Chondrocyte (in vitro differentiated cells): Measurements from ENCODE around the gene OAT. TPM values are rescaled to one million over a fixed set of nuclear protein-coding genes. Genes with fewer than 3 reads are reported as not detected.

Experiments used
- DNase-seq: peaks from one replicate; pipeline ENCODE4 v3.0.0; 2021; ENCODE audit warnings: mixed read lengths, low spot score
- H3K27ac Mint-ChIP-seq: one replicate; pipeline ENCODE4 v1.8.0; 2021; ENCODE audit warnings: mild to moderate bottlenecking, moderate library complexity, mixed read lengths; ENCODE audit not compliant: unreplicated experiment
- H3K27me3 Mint-ChIP-seq: 2 replicates; pipeline ENCODE4 v1.8.0; 2021; ENCODE audit warnings: low read depth, mixed read lengths
- H3K36me3 Mint-ChIP-seq: 2 replicates; pipeline ENCODE4 v1.8.0; 2021; ENCODE audit warnings: low read depth, mixed read lengths
- H3K4me1 Mint-ChIP-seq: 2 replicates; pipeline ENCODE4 v1.8.0; 2021; ENCODE audit warnings: low read depth, mild to moderate bottlenecking, mixed read lengths
- H3K4me3 Mint-ChIP-seq: one replicate; pipeline ENCODE4 v1.8.0; 2021; ENCODE audit warnings: mild to moderate bottlenecking, moderate library complexity, mixed read lengths; ENCODE audit not compliant: unreplicated experiment
- H3K9me3 Mint-ChIP-seq: 2 replicates; pipeline ENCODE4 v1.8.0; 2021; ENCODE audit warnings: low read depth, mixed read lengths
- total RNA-seq: library from RNA; stranded (reverse); gene quantifications from 3 replicates; pipeline ENCODE4 v1.2.1, GENCODE V29; 2021
- TF ChIP-seq, protein P1 (sequence below): fragments of 200-600 bp; sonication (generic); IDR thresholded peaks from 2 replicates; pipeline ENCODE4 v1.5.0; 2021; ENCODE audit warnings: antibody characterized with exemption, mild to moderate bottlenecking, moderate library complexity

OAT gene
- total RNA-seq, 1 donor from 2014 or later: 152 TPM

- Mint-ChIP-seq H3K27me3 (peaks cover 32% of the 10 kb centered on the region), H3K27ac (no peak overlapping the region), H3K4me1 (peaks cover 5% of the 10 kb centered on the region), H3K9me3 (no peaks in the 10 kb centered on the region), H3K36me3 (no peaks in the 10 kb centered on the region), H3K4me3 (no peak overlapping the region)
- no peak for DNase-seq
- TF ChIP-seq, protein P1, sequence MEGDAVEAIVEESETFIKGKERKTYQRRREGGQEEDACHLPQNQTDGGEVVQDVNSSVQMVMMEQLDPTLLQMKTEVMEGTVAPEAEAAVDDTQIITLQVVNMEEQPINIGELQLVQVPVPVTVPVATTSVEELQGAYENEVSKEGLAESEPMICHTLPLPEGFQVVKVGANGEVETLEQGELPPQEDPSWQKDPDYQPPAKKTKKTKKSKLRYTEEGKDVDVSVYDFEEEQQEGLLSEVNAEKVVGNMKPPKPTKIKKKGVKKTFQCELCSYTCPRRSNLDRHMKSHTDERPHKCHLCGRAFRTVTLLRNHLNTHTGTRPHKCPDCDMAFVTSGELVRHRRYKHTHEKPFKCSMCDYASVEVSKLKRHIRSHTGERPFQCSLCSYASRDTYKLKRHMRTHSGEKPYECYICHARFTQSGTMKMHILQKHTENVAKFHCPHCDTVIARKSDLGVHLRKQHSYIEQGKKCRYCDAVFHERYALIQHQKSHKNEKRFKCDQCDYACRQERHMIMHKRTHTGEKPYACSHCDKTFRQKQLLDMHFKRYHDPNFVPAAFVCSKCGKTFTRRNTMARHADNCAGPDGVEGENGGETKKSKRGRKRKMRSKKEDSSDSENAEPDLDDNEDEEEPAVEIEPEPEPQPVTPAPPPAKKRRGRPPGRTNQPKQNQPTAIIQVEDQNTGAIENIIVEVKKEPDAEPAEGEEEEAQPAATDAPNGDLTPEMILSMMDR: no peak
Measured at GRCh38 chr10:124377101-124377500, 41.6 kb downstream of the OAT start.

DNA sequence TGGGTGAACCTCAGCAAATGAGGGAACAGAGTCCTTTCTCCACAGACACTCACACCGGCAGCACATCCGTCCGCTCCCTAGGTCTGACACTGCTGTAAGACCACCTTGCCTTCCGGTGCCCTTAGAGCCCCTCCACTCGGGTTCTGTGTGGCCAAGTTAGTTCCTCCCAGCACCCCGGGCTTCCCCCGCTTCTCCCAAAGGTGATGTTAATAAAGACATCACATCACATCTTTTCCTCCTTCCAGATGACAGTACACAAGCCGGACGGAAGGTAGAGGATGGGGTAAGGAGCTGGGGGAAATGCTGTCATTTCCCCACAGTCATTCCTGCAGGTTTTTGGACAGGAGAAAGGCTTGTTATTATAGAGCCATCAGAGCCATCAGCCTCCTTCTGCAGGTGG, 42.3 kb downstream of the OAT start:
- Mint-ChIP-seq H3K4me3 (no peak overlapping the region), H3K9me3 (peaks cover 3% of the 10 kb centered on the region), H3K36me3 (peaks cover 2% of the 10 kb centered on the region), H3K27ac (no peak overlapping the region), H3K4me1 (peaks cover 5% of the 10 kb centered on the region), H3K27me3 (peaks cover 33% of the 10 kb centered on the region)
- TF ChIP-seq, protein P1: no peak
- DNase-seq: no peak

- H3K27ac Mint-ChIP-seq: no peak overlapping the region
- peaks cover 2% of the 10 kb centered on the region for H3K36me3 Mint-ChIP-seq
- no peak overlapping the region for H3K4me3 Mint-ChIP-seq
- H3K4me1 Mint-ChIP-seq: peaks cover 5% of the 10 kb centered on the region
- TF ChIP-seq, protein P1: no peak
- no peak for DNase-seq
- peaks cover 5% of the 10 kb centered on the region for H3K9me3 Mint-ChIP-seq
- H3K27me3 Mint-ChIP-seq: peaks cover 31% of the 10 kb centered on the region
Measured at GRCh38 chr10:124375691-124376090, 43.0 kb downstream of the OAT start.

- H3K36me3 Mint-ChIP-seq: peaks cover 2% of the 10 kb centered on the region
- DNase-seq: no peak
- TF ChIP-seq, protein P1: no peak
- H3K27ac Mint-ChIP-seq: no peak overlapping the region
- H3K4me3 Mint-ChIP-seq: no peak overlapping the region
- H3K4me1 Mint-ChIP-seq: peaks cover 5% of the 10 kb centered on the region
- peaks cover 5% of the 10 kb centered on the region for H3K9me3 Mint-ChIP-seq
- H3K27me3 Mint-ChIP-seq: peaks cover 28% of the 10 kb centered on the region
Measured at GRCh38 chr10:124375353-124375614, 43.4 kb downstream of the OAT start.

- H3K9me3 Mint-ChIP-seq: peaks cover 5% of the 10 kb centered on the region
- peaks cover 2% of the 10 kb centered on the region for H3K36me3 Mint-ChIP-seq
- H3K27me3 Mint-ChIP-seq: peaks cover 30% of the 10 kb centered on the region
- TF ChIP-seq, protein P1: no peak
- no peak for DNase-seq
- no peak overlapping the region for H3K27ac Mint-ChIP-seq
- peaks cover 5% of the 10 kb centered on the region for H3K4me1 Mint-ChIP-seq
- H3K4me3 Mint-ChIP-seq: no peak overlapping the region
Measured at GRCh38 chr10:124374535-124375352, 44.0 kb downstream of the OAT start.
